GM21528 (cell line): Measurements from ENCODE around the gene NSL1.
"Not testable (repeated sequence)": the region's sequence is repeated elsewhere in the genome, so short reads cannot be mapped to it uniquely, and the experiment has no call there.

Experiments
- ATAC-seq: cut with Tn5 transposase; IDR thresholded peaks from one replicate; pipeline ENCODE4 v1.9.1; 2021; ENCODE audit warnings: mild to moderate bottlenecking, moderate library complexity; ENCODE audit not compliant: unreplicated experiment, low FRiP score

The NSL1 gene

DNA sequence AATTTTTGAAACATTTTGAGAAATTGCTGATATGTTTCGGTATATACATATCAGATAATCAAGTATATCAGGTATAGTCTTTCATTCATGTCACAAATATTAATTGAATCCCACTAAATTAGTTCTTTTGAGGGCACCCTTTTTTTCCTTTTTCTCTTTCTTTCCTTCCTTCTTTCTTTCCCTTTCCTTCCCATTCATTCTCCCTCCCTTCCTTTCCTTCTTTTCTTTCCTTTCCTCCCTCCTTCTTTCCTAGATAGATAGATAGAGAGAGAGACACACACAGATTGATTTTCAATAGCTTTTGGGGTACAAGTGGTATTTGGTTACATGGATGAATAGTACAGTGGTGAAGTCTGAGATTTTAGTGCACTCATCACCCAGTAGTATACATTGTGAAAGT, 5.7 kb downstream of the NSL1 start:
- ATAC-seq: no peak

- ATAC-seq: no peak
Measured at GRCh38 chr1:212783976-212784375, 7.6 kb downstream of the NSL1 start.

DNA sequence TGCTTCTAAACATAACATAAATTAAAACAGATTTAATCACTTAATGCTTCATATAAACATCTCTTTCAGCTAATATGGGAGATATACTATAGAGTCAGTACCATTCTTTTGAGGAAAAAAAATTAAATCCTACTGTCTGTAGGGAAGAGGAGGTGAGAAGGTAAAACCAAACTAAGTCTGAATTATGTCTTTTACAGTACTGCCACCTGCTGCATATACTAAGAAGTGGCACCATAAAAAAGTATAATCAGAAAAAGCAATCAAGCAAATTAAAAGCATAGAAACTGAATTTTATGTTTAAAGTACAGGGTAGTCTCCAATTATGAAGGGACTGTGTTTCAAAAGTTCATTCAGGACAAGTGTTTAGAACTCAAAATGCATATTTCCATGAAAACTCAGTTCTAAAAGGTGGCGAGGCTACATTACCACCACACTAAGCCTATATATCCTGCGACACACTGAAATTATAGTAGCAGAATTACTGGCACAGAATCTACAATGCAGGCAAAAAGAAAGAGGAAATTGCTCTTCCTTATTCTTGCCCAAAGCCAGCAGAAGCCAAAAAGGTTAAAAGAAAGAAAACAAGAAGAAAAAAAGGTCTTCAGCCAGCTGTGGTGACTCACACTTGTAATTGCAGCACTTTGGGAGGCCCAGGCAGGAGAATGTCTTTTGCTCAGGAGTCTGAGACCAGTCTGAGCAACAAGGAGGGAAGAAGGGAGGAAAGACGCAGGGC, 9.0 kb downstream of the NSL1 start:
- ATAC-seq: no peak

DNA sequence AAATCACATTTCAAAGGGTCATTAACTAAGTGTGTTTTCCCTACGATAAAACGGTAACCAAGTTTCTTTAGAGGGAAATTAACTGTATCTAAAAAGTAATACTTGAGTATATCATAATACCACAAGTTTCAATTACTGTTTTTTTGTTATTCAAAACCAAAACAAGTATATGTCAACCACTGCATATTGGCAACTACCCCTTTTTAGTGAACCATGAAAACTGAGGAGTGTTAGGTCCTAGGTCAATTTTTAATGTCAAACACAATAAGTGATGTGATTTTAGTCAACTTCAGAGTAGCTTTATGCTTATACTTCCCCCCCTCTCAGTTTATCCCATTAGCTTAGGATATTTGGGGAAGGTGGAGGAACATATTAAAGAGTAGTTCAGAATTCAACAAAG, 10.4 kb downstream of the NSL1 start:
- no peak for ATAC-seq

DNA sequence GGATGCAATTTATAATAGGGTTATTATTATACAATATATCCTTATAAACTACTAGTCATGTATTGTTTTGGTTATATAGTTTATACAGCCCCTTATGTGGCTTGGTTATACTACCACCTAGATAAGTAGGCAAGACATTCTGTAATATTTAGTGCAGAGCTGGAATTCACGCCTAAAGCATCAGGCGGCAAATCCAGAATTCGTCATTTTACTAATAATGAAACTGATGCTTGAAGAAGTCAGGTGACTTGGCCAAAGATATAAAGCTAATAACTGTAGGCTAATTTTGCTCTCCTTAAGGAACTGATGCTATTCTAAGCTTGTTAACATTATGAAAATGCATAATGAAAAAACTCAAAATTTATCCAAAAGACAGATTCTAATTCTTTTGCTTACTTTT, 10.8 kb downstream of the NSL1 start:
- ATAC-seq: no peak

GRCh38 chr1:212779086-212779485, 12.5 kb downstream of the NSL1 start:
- ATAC-seq: not testable (repeated sequence)

- ATAC-seq: no peak
Measured at GRCh38 chr1:212777151-212777550, 14.4 kb downstream of the NSL1 start.

GRCh38 chr1:212775241-212775640, 16.3 kb downstream of the NSL1 start:
- no peak for ATAC-seq

- ATAC-seq: no peak
Measured at GRCh38 chr1:212774584-212774983, 17.0 kb downstream of the NSL1 start.

DNA sequence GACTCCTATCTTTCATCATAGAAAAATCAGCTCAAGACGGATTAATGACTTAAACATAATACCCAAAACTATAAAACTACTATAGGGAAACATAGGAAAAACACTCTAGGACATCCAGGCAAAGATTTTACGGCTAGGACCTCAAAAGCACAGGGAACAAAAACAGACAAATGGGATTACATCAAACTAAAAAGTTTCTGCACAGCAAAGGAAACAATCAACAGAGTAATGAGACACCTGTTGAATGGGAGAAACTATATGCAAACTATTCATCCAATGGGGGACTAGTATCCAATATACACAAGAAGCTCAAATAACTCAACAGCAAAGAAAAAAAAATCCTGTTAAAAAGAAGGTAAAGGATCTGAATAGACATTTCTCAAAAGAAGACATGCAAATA, 18.6 kb downstream of the NSL1 start:
- no peak for ATAC-seq

DNA sequence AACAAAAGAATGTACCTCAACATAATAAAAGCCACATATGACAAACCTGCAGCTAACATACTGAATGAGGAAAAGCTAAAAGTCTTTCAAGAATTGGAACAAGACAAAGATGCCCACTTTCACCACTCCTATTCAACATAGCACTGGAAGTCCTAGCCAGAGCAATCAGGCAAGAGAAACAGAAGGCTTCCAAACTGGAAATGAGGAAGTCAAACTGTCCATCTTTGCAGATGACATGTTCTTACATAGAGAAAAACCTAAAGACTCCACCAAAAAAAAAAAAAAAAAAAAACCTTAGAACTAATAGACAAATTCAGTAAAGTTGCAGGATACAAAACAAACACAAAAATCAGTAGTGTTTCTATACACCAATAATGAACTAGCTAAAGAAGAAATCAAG, 20.2 kb downstream of the NSL1 start:
- ATAC-seq: no peak

DNA sequence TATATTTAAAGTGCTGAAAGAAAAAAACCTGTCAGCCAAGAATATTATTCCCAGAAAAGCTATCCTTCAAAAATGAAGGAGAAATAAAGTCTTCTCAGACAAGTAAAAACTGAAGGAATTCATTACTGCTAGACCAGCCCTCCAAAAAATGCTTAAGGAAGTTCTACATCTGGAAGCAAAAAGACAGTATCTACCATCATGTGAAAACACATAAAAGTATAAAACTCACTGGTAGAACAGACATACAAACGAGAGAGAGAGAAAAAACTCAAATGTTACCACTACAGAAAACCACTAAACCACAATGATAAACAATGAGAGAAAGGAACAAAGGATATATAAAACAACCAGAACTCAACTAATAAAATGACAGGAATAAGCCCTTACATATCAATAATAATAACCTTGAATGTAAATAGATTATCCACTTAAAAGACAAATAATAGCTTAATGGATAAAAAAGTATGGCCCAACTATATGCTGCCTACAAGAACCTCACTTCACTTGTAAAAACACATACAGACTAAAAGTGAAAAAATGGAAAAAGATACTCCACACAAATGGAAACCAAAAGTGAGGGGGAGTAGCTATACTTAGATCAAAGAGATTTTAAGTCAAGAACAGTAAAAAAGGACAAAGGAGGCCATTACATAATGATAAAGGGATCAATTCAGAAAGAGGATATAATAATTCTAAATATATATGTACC, 22.0 kb downstream of the NSL1 start:
- no peak for ATAC-seq

- not testable (repeated sequence) for ATAC-seq
Measured at GRCh38 chr1:212766825-212767224, 24.8 kb downstream of the NSL1 start.

GRCh38 chr1:212764718-212765281, 26.8 kb downstream of the NSL1 start:
- ATAC-seq: not testable (repeated sequence)

DNA sequence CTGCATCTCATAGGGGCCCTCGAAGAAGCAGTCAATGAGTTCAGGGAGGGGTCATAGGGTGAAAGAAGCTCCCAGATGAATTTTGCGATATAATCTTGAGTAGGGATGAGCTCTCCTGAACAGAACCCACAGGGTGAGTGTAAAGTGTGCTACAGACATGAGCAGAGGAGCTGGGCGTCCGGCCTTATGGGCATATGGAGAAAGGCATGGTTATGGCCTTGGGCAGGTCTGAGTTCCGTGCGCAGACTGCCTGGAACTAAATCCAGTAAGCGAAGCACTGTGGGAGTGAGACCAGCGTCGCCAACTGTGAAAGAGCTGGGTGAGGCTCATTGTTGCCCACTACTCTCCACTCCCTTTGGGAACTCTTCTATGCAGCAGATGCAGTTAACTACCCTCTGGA, 28.7 kb downstream of the NSL1 start:
- no peak for ATAC-seq

DNA sequence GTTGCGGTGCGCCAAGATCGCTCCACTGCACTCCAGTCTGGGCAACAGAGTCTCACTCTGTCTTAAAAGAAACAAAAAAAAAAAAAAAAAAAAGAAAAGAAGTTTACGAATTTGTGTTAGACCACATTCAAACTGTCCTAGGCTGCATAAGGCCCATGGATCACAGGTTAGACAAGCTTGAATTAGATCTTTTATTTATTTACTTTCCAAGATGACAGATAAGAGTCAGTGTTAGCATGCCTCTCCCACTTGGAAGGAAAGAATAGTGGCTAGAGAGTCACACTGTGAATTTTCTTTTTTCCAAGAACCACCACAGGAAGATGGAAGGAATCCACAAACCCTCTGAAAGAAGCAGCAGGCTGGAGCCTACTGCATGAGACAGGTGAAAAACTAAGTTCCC, 29.3 kb downstream of the NSL1 start:
- ATAC-seq: no peak

GRCh38 chr1:212760126-212760823, 31.3 kb downstream of the NSL1 start:
- no peak for ATAC-seq

DNA sequence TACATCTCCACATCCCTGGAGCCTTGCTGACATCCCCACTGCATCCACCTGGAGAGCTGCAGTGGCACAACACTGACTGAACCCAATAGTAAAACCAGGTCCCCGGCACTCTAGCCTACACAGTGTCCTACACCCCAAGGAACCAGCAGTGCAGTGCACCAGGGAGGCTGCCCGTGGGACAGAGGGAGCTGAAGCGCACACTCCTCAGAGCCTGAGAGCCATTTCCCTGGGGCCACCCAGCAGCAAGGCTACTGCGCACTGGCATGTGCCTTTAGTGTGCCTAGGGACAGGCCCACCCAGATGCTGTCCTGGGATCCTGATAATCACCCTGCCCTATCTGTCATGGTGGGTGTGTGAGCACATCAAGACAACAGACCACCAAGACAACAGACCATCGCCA, 31.9 kb downstream of the NSL1 start:
- ATAC-seq: no peak

- ATAC-seq: no peak
Measured at GRCh38 chr1:212754680-212755079, 36.9 kb downstream of the NSL1 start.

- ATAC-seq: peak; percentile 48
Measured at GRCh38 chr1:212754193-212754592, 37.4 kb downstream of the NSL1 start.

DNA sequence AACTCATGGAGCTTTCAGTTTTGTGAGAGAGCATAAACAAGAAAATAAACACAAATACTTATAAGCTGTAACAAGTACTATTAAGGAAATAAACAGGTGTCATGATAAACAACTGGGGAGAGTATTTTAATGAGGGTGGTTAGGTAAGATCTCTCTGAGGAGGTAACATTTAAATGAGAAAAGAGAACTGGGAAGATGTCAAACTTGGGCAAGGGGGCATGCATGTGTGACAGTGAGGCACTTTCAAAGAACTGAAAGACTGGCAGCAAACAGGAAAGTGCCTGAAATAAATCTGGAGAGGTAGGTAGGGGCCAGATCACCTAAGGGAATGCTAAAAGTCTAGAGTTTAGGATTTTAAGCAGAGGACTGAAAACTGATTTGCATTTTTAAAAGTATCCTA, 37.8 kb downstream of the NSL1 start:
- no peak for ATAC-seq
